GM10266 (cell line): ENCODE results near the gene FOXK1.

Source experiments
- DNase-seq: peaks from one replicate; pipeline ENCODE4 v3.0.0; 2012; ENCODE audit errors: extremely low spot score
- TF ChIP-seq, protein P1 (sequence below): IDR thresholded peaks from 2 replicates; pipeline ENCODE4 v1.5.1; 2012; ENCODE audit warnings: mild to moderate bottlenecking, low read depth; ENCODE audit not compliant: control insufficient read depth, insufficient read depth; ENCODE audit errors: missing control alignments

The FOXK1 gene

GRCh38 chr7:4783762-4784351, 101.8 kb downstream of the FOXK1 start:
- DNase-seq, result no peak
- TF ChIP-seq, protein P1, sequence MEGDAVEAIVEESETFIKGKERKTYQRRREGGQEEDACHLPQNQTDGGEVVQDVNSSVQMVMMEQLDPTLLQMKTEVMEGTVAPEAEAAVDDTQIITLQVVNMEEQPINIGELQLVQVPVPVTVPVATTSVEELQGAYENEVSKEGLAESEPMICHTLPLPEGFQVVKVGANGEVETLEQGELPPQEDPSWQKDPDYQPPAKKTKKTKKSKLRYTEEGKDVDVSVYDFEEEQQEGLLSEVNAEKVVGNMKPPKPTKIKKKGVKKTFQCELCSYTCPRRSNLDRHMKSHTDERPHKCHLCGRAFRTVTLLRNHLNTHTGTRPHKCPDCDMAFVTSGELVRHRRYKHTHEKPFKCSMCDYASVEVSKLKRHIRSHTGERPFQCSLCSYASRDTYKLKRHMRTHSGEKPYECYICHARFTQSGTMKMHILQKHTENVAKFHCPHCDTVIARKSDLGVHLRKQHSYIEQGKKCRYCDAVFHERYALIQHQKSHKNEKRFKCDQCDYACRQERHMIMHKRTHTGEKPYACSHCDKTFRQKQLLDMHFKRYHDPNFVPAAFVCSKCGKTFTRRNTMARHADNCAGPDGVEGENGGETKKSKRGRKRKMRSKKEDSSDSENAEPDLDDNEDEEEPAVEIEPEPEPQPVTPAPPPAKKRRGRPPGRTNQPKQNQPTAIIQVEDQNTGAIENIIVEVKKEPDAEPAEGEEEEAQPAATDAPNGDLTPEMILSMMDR, result no peak

DNA sequence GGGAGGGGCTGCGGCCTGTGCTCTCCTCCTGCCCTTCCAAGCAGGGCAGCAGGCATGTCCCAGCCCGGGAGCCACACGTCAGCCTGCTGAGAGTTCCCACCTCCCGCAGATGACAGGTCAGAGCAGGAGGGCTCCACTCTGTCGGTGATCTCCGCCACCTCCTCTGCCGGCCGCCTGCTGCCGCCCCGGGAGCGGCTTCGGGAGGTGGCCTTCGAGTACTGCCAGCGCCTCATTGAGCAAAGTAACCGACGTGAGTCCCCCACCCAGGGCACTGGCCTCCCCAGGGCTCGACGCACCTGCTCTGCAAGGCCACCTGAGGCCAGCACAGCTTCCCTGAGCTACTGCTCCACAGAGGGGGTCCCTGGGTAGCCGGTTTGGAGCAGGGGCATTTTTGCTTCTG, 102.7 kb downstream of the FOXK1 start:
- TF ChIP-seq, protein P1, result no peak
- no peak for DNase-seq

GRCh38 chr7:4785371-4785770, 103.3 kb downstream of the FOXK1 start:
- TF ChIP-seq, protein P1, result no peak
- DNase-seq, result no peak

DNA sequence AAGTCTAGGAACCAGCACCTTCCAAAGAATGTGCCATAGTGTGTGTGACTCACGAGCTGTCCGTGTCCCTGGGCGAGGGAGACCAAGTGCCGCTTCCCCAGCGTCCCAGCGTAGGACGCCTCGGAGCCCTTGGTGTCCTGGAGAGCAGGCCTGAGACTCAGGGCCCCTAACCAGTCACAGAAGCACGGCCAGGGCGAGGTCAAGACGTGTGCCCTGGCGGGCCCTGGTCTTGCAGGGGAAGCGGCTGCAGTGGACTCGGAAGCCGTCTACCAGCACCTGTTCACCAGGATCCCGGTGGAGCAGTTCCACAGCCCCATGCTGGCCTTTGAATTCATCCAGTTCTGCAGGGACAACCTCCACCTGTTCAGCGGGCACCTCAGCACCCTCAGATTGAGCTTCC, 103.9 kb downstream of the FOXK1 start:
- no peak for DNase-seq
- TF ChIP-seq, protein P1, result no peak

DNA sequence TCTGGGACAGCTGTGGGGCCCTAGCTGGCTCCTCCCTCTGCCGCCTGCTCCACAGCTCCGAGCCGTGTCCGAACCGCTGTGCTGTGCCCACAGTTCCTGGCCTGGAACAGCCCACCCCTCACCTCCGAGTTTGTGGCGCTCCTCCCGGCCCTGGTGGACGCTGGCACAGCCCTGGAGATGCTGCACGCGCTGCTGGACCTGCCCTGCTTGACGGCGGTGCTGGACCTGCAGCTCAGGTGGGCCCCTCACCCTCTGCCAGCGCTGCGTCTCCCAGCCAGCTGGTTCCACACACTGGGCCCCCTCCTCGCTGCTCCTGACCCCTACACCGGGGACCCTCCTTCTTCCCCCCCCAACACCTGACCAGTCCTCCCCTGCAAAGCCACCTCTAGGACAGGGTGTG, 105.4 kb downstream of the FOXK1 start:
- DNase-seq, result no peak
- TF ChIP-seq, protein P1, result no peak

DNA sequence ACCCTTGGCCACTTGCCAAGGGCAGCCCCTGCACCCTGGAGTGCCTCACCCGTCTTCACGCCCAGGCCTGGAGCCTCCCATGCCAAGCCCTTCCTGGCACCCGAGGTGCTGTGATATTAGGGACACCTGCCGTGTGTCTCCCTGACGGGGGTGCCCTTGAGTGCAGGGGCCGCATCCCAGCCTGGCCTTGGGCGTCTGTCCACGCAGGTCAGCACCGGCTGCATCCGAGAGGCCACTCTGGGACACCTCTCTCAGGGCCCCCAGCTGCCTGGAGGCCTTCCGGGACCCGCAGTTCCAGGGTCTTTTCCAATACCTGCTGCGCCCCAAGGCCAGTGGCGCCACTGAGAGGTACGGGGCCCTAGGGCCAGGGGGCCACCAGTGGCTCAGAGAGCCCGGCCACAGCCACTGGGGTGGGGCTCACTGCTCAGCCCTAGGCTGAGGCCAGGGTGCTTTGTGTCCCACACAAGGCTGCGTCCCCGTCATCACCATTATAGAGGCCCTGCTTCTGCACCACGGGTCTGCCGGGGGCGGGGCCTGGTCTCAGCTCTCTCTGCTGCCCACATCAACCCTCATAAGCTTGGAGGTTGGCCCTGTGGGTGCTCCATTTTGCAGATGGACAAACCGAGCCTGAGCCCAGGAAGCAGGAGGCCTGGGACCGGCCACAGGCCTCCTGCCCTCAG, 106.0 kb downstream of the FOXK1 start:
- TF ChIP-seq, protein P1, result no peak
- DNase-seq, result no peak

DNA sequence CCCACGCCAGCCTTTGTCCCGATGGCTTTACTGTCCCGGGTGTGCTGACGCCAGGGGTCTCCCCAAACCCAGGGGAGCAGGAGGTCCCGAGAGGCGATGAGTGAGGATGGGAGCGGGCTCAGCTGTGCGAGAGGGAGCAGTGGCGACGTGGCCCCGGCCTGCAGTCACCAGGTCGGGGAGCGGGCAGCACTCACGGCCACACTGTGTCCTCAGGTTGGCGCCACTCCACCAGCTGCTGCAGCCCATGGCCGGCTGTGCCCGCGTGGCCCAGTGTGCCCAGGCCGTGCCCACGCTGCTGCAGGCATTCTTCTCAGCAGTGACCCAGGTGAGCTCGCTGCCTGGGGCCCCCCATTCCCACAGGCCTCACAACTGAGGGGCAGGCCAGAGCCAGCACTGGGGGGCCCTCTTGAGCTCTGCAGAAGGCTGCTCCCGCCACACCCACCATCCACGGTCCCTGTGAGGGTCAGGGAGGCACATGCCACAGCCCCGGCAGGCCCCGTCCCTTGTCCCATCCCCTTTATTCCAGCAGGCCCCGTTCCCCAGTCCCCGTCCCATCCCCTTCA, 106.6 kb downstream of the FOXK1 start:
- TF ChIP-seq, protein P1, result no peak
- DNase-seq, result no peak
